GM19324 (cell line): Measurements from ENCODE around the gene ERAS.

ENCODE experiments used
- ATAC-seq: cut with Tn5 transposase; IDR thresholded peaks from one replicate; pipeline ENCODE4 v1.9.1; 2021; ENCODE audit warnings: mild to moderate bottlenecking, moderate library complexity; ENCODE audit not compliant: unreplicated experiment, low FRiP score

Gene ERAS, protein sequence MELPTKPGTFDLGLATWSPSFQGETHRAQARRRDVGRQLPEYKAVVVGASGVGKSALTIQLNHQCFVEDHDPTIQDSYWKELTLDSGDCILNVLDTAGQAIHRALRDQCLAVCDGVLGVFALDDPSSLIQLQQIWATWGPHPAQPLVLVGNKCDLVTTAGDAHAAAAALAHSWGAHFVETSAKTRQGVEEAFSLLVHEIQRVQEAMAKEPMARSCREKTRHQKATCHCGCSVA

DNA sequence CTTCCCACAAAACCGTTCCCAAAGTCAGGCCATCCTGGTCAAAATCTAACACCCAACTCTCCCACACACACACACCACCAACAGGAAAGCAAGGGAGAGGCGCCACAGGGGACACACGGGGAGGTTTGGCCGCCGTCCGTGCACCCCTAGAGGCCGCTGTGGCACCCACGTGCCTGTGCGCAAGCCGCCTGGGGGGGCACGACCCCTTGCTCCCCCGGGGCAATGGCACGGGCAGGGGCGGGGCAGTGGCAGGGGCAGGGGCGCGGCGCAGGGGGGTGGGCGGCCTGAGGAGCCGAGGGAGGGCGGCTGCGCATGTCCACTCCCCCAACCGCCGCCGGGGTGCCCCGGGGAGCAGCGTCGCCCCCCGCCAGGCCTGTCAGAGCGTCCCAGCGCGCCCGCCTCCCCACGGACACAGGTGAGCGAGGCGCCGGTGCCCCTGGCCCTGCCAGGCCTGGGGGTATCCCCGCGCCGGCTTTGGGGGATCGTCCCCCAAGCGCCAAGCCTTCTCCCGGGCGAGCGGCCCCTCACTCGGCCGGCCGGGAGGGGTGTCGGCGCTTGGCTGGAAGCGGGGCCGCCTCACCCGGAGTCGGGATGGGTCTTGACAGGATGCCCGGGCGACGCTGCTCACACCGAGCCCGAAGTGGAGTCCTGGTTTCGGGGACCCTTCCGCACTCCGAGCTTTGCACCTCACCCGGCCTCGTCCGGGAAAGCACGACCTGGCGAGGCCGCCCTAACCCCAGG lies at the start of gene ERAS:
Gene ERAS, plus strand, starts transcription at position 379 of the 741 bp plus-strand sequence. CDS start 2,611 bp downstream, outside the sequence.
- ATAC-seq: no peak

DNA sequence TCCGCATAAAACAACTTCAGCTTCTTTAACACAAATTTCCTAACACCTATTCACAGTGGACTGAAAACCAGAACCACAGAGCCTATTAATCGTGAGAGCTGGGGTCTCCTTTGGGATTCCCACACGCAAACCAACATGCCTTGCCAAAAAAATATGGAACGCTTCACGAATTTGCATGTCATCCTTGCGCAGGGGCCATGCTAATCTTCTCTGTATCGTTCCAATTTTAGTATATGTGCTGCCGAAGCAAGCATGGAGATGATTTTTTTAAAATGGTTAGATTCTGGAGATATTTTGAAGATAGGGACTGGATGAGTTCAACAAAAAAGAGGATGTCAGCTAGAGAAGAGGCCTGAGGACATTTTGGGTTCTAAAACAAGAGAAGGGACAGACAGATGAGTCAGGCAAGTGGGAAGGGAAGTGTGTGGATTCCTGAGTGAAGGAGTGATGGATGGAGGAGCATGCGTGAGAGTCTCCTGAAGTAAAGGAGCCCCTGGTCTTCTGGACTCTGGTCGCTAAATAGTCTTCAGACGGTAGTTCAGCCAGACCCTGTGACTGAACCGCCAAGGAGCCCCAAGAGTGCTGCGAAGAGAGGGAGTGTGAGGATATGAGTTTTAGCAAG lies 49.4 kb upstream of the ERAS start:
- no peak for ATAC-seq

DNA sequence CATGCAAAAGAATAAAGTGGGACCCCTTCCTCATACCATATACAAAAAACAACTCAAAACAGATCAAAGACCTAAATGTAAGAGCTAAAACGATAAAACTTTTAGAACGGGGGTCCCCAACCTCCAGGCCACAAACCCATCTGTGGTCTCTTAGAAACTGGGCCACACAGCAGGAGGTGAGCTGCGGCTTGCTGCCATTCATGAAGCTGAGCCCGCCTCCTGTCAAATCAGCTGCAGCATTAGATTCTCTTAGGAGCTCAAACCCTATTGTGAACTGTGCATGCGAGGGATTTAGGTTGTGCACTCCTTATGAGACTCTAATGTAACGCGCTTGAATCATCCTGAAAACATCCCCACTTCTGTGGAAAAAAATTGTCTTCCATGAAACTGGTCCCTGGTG lies 46.9 kb upstream of the ERAS start:
- no peak for ATAC-seq

DNA sequence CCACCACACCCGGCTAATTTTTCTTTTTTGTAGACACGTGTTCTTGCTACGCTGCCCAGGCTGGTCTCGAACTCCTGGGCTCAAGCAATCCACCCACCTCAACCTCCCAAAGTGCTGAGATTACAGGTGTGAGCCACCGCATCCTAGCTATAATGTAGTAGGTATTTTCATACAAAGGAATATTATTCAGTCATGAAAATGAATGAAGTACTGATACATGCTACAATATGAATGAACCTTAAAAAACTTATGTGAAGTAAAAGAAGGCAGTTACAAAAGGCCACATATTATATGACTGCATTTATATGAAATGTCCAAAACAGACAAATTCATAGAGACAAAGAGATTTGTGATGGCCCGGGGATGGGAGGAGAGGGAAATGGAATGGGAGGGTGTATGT lies 44.6 kb upstream of the ERAS start:
- no peak for ATAC-seq

DNA sequence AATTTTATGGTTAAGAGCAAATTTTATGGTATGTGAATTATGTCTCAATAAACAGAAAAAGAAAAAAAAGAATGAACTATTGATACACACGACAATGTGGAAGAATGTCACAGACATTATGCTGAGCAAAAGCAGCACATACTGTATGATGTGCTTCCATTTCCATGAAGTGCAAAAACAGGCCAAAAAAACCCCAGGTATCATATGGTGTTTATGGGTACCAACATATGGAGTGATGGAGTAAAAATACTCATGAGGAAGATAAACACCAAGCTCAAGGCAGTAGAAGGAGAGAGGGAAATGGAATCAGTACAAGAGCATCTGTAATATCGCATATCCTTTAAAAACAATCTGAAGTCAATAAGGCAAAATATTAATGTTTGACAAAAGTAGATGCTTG lies 44.1 kb upstream of the ERAS start:
- ATAC-seq: no peak

DNA sequence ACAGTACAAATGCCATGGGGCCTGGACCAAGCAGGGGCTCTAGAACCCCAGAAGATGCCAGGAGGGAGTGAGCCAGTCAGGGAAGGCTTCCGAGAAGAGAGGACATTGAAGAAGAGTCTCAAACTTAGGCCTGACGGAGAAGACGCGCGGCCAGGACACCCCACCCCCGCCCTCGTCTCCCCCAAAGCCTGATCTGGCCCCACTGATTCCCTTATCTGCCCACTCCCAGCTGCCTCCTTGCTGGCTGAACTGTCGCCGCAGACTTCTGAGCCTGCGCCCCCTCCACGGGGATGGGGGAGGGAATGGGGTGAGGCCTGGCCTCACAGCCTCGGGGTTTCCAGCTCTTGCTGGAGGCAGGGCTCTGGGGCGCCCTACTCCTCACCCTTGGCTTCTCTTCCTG lies 43.5 kb upstream of the ERAS start:
- no peak for ATAC-seq

DNA sequence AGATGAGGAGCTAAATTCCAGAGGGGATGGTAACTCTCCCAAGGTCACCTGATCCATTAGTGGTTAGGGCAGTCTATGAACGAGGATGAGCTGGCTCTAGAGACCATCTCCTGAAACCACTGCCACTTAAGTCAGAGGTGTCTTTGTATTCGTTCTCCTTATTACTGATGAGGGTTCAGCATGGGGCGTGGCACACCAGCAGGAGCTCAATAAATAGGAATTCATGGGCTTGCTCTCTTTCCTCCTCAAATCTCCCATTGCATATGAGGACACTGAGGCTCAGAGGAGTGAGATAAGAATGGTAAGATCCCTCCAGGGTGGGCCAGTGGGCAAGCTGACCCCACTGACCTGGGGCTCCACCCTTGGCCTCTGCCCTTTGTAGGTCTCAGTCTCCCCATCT lies 41.6 kb upstream of the ERAS start:
- ATAC-seq: no peak

DNA sequence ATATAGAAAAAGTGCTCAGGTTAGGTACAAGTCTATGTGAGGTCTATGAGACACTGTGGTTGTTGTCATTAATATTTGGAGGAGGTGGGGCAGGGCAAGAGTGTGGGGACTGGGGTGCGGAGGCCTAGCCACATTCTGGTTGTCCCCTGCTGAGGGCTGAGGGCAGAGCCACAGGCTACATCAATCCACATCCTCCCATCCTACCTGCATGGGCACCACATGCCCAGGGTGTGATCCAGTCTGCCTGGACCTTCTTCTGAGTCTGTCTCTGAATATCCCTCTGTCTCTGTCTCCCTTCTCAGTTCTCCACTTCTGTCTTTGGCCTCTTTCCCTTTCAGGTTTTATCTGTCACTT lies 41.1 kb upstream of the ERAS start:
- ATAC-seq: no peak

DNA sequence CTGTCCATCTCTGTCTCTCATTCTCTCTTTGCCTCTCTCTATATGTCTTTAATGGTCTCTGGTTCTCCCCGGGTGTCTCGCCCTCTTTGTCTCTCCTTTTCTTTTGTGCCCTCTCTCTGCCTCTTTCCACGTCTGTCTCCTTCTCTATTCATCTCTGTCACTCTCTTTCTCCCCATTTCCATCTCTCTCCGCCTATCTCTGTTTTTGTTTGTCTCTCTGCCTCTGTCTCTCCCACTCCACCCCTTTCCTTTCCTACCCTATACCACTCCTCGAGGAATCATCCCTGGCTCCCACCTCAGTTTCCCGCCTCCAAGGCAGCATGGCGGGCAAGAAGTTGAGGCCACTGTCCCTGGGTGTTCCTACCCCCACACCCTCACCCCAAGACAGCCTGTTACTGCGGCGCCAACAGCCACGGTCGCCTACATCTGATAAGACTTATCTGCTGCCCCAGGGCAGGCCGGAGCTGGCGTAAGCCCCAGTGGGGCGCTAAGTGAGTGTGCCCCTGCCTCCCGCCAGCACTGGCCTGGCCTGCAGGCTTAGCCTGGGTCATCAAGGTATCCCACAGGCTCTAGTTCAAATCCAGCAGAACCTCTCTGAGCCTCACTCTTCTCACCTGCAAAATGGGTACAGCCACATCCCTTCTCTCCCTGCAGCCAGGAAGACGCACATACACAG lies 40.6 kb upstream of the ERAS start:
- ATAC-seq: no peak

DNA sequence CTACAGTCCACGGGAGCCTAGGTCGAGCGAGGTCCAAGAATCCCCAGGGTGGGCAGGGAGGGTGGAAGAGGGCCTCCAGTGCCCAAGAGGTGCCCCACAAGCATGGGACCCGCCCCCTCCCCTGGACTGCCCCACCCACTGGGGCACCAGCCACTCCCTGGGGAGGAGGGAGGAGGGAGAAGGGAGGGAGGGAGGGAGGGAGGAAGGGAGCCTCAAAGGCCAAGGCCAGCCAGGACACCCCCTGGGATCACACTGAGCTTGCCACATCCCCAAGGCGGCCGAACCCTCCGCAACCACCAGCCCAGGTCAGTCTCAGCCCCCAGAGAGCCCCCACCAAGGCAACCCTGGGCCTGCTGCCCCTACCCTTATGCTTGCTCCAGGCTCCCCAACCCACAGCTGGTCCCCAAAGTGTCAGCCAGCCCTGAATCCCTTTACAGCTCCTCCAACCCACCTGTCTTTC lies 39.9 kb upstream of the ERAS start, which contains the start of gene GATA1:
Gene GATA1, plus strand, starts transcription at position 250 of the 460 bp plus-strand sequence. CDS start 4,520 bp downstream, outside the sequence.
- no peak for ATAC-seq

DNA sequence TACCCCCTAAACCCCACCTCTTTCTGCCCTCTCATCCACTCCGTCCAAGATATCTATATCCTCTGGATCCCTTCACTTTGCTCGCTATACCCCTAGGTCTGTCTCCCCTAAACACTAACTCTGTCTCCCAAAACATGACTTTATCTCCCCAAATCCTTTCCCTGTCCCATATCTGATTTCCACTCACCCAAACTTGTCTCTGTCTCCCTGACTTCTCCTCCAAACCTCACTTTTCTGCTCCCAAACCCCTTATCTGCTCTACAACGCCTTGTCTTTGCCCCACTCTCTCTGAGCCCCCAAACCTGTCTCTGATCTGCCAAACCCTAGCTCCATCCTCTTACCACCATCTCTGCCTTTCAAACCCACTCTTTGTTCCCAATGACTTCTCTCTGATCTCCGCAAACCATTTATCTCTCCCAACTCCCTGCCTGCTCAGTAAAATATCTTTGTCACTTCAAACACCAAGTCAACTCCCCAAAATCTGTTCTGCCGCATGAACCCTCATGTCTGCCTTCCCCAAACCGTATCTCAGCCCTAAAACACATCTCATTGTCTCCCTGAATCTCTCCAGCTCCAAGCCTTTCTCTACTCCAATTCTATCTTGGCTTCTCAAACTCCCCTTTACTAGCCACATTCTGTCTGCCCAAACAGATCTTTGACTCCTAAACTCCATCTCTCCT lies 39.3 kb upstream of the ERAS start:
- ATAC-seq: no peak

DNA sequence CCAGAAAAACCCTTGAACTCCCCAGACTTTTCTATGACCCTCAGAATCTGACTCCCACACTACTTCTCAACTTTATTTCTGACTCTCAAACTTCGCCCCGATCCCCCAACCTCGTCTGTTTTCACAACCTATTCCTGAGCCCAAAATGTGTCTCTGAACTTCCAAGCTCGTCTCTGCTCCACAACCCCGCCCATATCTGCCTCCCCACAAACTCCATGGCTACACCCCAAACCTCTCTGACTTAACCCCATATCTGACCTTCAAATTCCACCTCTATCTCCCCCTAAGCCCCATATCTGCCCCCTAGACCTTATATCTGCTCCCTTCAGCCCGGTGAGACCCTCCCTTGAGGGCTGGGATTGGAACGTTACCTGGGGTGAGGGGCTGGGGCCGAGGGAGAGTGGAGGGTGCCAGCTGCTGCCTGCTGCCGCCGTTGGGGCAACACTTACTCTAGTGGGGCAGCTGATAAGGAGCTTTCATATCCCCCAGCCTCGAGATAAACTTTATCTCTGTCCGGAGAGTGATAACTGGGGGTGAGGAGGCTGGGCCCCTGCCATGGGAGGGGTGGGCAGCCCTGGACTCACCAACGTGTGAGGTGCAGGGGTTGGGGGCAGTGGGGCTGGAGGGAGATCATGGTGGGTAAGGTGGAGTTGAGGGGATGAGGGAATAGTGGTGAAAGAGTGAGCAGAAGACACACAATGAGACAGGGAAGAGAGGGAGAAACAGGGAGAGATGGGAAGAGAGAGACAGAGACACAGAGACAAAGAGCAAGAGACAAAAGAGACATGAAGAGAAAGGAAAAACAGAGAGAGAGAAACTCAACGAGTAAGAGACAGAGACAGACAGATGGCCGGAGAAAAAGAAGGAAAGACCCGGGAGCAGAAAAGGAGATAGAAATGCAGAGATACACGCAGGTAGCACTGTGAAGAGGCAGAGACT lies 38.5 kb upstream of the ERAS start:
- ATAC-seq: no peak

DNA sequence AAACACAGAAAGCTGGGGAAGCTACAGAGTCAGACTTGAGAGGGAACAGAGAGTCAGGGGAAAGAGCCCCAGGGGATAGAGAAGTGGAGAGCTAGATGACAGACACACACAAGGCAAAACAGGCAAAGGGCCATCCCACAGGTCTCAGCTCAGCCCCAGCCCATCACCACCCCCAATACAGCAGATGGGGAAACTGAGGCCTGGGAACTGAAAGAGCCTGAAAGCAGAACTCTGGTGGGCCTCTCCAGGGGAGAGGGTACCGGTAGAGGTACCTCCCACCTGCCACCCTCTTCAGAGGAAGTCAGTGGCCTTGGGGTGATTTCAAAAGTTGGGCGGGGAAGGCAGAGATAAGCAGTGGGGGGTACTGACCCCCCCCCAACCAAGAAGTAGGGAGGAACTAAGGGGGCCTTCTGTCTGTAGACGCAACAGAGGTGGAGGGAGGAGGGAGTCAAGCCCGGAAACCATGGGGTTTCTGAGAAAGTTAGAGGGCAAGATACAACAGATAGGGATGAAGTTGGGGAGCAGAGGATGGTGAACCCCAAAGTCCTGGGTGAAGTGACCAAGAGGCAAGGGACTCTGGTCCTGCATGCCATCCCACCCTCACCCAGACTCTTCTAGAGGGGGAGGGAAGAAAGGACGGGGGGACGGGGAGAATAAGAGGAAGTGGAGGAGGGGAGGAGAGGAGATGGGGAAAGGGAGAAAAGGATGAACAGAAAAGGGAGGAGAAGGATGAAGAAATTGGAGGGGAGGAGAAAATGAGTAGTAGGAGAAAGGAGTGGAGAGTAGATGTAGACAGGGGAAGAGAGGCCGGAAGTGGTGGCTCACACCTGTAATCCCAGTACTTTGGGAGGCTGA lies 36.7 kb upstream of the ERAS start:
- ATAC-seq: no peak

DNA sequence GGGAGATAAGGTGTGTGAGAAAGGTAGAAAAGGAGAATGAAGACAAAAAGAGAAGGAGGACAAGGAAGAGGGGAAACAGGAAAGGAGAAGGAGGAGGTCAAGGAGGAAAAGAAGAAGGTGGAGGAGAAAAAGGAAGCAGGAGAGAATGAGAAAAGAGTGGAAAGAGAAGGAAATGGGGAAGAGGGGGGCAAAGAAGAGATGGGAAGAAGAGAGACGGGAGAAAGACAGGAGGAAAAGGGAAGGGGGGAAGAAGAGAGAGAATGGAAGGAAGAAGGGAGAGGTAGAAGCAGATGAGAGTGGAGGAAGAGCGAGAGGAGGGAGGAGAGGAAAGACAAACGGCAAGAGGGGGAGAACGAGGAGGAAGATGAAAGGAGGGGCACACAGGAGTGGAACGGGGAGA lies 35.8 kb upstream of the ERAS start:
- no peak for ATAC-seq

DNA sequence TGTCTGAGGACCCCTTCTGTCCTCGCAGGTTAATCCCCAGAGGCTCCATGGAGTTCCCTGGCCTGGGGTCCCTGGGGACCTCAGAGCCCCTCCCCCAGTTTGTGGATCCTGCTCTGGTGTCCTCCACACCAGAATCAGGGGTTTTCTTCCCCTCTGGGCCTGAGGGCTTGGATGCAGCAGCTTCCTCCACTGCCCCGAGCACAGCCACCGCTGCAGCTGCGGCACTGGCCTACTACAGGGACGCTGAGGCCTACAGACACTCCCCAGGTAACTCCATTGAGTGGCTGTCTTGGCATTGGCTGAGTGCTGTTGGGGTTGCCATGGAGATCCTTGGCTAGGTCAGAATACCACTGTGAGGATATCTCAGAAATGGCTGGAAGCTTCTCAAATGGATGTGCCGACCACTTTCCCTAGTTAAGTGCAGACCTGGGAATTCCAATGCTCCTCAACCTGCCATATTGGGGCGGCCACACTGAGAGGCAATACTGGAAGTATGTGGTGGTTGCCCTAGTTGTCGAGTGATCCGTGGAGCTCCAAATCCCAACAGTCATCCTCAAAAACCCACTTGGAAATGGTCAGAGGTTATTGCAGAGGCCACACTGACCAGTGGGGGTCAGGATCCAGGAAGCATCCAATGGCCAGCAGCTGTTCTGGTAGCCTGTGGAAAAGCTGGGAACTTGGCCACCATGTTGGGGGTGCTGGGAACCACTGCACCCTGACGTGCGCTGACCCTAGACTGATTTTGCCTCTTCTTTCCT lies 35.1 kb upstream of the ERAS start:
- no peak for ATAC-seq

DNA sequence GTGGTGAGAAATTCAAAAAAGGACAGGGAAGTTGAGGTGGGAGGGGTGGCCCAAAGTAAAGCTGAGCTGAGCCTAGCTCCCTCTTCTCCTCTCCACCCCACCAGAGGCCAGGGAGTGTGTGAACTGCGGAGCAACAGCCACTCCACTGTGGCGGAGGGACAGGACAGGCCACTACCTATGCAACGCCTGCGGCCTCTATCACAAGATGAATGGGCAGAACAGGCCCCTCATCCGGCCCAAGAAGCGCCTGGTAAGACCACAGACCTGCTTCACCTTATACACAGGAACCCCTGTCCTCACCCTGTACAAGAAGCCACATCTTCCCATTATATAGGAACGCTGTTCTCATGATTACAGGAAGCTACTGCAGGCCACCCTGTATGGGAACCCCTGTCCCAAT lies 34.1 kb upstream of the ERAS start:
- ATAC-seq: no peak

DNA sequence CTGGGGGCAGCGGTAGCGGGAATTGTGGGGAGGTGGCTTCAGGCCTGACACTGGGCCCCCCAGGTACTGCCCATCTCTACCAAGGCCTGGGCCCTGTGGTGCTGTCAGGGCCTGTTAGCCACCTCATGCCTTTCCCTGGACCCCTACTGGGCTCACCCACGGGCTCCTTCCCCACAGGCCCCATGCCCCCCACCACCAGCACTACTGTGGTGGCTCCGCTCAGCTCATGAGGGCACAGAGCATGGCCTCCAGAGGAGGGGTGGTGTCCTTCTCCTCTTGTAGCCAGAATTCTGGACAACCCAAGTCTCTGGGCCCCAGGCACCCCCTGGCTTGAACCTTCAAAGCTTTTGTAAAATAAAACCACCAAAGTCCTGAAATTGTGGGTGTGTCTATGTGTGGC lies 32.4 kb upstream of the ERAS start:
- ATAC-seq: no peak

DNA sequence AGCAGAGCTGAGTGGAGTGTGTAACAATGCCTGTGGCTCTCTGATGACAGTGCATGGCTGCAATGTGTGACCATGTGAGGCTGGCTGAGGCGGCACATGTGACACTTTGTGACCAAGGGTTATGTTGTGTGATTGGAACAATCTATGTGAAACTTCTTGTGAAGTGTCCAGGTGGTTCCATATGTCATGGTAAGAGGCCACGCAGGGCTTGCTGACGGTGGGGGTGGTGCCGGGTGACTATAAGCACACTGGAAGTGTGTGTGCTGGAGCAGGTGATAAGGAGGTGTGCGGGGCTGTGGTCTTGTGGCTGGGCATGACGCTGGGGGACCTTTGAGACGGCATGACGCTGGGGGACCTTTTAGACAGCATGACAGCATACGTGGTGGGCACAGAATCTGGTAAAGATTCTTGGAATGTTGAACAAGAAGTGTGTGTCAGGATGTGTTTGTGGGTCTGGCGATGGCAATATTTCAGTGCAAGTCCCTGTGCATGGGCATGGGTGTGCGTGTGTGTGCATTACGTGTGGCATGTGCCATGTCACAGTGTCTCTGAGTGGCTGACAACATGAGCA lies 31.9 kb upstream of the ERAS start:
- no peak for ATAC-seq
